ENCODE results near the gene SLC9C2.
"Not testable (repeated sequence)": the region's sequence is repeated elsewhere in the genome, so short reads cannot be mapped to it uniquely, and the experiment has no call there.

Gene SLC9C2

GRCh38 chr1:173573596-173573995 lies 29.3 kb downstream of the SLC9C2 start:
- DNase-seq: no peak

GRCh38 chr1:173572201-173572873 lies 30.5 kb downstream of the SLC9C2 start:
- no peak for DNase-seq

DNA sequence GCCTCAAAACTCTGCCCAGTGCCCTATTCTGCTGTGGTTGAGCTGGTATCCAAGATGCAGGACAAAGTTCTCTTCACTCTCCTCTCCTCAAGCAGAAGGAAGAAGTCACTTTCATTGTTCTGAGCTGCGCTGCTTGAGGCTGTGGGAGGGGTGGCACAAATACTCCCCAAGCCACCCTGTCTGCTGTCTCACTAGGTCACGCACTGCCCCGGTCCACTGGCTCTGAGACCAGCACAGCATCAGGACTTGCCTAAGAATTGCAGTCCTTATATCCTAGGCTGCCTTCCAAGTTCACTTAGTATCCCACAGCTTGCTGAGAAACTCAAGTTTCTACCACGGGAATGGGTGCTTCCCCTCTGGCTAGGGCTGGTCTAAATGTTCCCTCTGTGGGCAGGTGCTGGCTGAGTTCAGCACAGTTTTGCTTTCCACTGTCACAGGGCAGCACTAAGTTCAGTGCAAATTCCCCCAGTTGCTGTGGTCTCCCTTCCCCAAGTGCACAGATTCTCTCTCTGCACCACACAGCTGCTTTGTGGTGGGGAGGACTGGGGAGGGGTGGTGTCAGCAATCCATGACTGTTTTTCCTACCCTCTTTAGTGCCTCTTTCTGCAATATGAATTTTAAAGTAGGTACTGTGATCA lies 32.4 kb downstream of the SLC9C2 start:
- DNase-seq: no peak

GRCh38 chr1:173568483-173568882 lies 34.4 kb downstream of the SLC9C2 start:
- DNase-seq: no peak

DNA sequence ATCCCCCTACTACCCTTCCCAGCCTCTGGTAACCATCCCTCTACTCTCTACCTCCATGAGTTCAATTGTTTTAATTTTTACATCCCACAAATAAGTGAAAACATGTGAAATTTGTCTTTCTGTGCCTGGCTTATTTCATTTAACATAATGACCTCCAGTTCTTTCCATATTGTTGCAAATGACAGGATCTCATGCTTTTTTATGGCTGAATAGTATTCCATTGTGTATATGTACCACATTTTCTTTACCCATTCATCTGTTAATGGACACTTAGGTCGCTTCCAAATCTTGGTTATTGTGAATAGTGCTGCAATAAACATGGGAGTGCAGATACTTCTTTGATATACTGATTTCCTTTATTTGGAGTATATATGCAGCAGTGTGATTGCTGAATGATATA lies 39.0 kb downstream of the SLC9C2 start:
- not testable (repeated sequence) for DNase-seq

- DNase-seq: no peak
These were observed 40.1 kb downstream of the SLC9C2 start for GRCh38 chr1:173562813-173563212.

DNA sequence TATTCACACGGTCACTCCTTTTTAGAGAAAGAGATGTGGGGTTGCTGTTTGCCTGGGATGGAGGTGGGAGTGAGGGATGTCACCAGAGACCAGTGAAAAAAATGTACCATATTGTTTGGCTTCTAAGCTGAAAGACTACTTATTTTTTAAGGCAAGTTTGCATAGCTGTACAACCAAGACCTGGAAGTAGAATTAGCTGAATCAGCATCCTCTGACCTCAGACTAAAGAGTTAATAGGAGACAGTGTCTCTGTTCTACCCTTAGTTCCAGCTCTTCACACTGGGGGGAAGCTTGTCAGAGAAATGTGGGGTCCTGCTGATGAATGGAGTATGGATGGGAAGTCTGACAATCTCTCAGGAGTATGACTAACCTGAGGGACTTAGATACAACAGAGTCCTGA lies 41.6 kb downstream of the SLC9C2 start:
- DNase-seq: no peak

DNA sequence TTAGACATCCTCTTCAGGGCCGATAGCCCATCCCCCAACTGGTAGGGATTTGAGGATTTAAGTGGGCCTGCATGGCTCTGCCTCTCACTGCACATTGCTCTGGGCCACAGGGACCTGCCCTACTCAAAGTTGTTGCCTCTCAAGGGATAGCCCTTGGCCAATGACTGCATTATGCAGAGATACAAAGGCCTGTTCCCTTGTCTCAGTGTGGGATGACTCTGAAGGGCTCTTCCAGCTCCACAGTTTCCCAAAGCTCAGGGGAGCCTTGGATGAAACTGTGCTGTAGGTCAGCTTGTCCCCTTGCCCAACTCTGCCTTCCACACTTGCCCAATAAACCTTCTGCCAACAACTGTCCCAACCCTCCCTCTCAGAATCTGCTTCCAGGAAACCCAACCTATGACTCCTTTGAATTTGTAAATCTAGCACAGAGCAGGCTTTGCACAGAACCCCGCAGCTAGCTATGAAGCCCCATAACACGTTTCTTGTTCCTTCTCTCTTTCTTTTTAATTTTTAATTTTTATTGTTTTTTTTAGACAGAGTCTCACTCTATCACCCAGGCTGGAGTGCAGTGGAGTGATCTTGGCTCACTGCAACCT lies 42.5 kb downstream of the SLC9C2 start:
- no peak for DNase-seq

DNA sequence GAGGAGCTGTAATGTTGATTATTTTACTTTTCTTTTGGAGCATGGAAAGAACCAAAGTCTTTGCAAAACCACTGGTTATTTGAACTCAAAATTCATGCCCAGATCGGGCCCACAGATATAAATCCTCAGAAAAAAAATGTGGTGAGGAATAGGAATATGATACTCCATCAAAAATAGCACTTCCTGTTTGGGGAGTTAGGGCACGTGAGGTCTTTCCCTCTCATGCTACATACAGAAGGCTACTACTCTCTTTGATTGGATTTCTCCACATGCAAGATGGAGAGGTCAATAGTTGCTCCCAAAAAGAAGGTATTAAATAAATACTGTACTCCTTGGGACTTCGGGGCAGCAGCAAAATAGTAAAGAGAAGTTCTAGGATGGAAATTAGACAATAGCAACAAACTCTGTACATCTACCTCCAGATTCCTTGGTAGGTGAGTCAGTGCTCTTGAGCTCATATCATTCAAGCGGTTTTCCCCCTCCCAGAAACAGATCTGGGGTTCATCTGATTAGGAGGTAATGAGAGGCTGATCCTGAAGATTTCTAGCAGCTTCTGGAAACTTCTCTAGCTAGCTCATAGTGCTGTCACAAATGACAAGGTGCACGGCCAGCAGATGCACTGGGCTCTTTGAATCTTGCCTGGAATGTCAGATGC lies 47.1 kb downstream of the SLC9C2 start:
- DNase-seq: no peak

GRCh38 chr1:173554541-173555250 lies 48.2 kb downstream of the SLC9C2 start:
- no peak for DNase-seq

DNA sequence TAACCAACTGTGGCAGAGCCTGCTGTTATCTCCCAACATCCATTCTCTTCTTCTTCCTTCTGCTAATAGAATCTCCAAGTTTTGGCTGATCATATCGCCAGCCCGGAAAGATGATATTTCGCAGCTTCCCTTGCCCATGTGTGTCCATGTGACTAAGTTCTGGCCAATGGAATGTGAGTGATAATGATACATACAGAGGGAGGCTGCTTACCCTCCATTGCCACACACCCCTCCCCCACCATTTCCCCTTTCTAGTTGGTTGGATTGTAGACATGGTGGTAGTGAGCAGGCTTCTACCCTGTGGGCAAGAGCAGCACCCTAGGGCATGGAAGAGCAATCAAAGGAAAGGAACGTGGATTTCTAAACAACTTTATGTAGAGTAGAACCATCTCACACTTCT lies 48.8 kb downstream of the SLC9C2 start:
- DNase-seq: no peak

GRCh38 chr1:173553312-173553711 lies 49.6 kb downstream of the SLC9C2 start:
- no peak for DNase-seq

- no peak for DNase-seq
These were observed 51.2 kb downstream of the SLC9C2 start for GRCh38 chr1:173551699-173552098.

DNA sequence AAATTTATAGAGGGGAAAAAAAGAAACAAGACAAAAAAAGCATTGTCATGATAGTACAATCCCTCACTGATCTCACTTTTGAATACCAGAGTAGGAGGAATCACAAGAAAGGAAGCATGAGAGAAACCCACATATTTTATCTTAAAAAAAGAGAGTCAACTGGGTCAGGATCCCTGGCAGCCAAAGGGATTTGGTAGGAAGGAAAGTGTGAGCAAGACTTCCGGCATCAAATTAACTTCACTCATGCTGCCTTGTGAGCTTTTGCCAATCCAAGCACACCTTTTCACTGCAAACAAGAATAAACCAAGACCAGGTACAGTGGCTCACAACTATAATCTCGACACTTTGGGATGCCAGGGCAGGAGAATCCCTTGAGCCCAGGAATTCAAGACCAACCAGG lies 53.1 kb downstream of the SLC9C2 start:
- no peak for DNase-seq

DNA sequence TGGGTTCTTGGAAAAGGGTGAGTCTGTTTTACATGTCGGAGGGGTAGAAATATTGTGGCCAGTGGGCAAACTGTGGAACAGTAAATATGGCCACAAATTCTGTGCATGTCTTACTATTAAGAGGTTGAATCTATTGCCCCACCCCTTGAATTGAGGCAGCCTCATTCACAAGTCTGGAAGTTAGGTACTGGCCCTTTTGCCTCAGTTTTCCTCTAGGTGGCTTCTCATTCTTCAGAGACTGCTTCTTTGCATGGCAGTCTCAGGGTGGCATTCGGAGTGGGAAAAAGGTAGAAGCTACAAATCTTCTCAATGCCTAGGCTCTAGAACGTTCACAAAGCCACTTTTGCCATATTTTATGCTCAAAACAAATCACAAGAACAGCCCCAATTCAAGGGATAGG lies 57.2 kb downstream of the SLC9C2 start:
- DNase-seq: no peak

DNA sequence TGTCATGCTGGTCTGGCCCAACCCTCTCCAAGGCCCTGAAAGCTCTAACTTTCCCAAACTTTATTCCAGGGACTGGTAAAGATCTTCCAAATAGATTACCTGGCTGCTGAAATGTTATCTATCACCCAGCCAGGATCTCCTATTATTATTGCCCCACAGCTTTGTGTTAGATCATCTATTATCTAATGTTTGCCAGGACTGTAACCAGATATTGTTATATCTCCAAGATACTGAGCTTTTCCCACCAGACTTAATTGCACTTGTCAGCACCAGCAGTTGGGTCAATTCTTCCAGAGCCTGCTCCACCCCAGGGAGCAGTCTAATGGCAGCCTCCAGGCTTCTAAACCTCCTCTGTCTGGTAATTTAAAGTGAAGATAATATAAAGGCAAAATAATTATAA lies 66.6 kb downstream of the SLC9C2 start:
- DNase-seq: no peak

DNA sequence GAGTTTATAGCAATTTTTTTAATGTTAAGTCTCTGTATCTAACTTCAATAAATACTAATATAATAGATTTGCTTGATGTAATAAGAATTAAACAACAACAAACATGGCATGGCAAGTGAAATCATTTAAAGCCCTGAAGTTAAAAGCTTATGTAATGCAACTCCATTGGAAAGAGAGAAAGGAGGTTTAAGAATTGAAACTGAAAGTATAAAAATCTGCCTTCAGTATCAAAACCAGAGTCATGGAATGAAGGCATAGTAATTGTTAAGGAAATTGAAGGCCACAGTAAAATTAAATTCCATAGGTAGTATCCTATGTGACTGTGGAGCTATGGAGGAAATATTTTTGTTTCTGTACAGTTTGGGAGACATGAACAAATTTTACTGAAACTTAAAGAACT lies 70.6 kb downstream of the SLC9C2 start:
- no peak for DNase-seq

DNA sequence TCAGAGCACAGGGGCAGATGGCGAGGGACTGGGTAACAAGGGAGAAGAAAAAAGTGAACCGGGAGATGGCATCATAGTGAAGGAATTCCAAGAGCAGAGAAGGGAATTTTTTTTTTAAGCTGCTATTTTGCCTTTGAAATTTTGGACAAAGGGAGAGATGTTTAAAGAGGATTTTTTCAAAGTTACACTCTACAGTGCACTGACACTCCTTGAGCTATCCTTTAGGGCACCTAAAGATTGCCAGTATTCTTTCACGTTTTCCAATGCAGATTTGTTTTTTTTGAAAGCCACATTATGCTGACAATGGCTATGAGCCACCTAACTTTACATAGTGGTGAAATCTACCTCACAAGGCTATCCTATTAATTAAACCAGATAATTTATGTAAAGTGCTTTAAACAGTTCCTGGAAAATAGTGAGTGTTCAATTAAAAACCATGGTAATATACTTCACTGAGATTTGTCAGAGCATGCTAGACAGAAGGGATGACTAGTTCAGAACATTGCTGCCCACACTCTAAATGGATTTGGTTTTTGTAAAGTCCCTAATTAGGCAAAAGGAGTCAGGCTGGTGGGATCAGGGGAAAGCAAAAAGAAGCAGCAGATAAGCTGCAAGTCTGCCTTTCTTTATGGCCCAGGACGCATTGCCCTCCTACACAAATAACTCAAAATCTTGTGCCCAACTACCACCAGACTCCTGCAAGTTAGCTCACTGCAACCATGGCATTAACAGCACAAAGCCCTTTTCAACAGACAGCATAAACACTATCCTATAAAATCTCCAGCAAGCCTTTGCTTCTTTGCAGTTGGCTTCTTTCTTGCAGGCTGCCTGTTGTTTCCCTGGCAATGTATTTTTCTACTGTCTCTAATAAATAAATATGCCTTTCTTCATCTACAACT lies 71.8 kb downstream of the SLC9C2 start:
- DNase-seq: no peak

DNA sequence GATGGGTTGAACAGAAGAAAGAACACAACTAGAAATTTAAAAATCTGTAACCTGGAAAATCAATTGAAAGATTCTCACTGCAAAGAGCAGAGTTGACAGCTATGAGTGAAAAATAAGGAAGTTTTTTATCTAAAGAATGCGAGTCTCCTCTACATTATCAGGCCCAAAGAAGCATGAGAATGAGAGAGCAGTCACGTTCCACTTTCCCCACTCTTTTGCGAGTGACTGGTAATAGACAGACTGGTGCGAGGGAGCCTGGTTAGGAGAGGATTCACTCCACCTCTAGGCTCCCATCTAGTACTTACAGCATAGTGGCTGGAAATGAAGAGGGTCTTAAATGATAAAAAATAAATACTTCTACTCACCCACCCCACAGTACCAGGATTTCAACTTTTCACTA lies 73.8 kb downstream of the SLC9C2 start:
- DNase-seq: no peak

DNA sequence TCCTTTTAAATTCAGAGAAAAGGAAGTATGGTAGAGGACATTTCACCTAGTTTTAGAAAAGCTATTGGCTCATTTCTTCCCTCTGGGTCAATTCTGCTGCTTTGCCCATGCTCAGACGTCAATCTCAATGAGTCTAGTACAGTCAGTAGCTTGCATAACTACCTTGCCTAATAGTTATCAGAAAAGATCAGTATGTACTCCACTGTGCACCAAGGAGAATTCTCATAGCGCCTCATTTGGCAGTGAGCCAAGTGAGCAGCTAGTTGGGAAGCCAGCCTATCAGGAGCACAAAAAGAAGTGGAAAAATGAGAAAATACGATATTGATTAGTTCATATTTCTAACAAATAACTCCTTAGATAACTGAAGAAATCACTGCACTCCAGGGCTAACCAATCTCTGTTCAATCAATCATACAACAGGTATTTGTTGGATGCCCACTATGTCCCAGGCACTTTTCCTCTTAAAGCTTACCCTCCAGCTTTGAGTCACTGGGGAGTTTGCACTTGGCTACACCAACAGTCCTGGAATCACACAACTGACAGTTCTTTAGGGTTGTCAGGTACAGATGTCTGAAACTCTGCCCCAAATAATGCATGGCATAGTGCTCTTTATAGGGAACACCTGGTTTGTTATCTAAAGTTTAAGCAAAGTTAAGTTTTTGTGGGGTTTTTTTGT lies 75.6 kb downstream of the SLC9C2 start:
- DNase-seq: no peak

GRCh38 chr1:173525926-173526325 lies 76.9 kb downstream of the SLC9C2 start:
- no peak for DNase-seq

DNA sequence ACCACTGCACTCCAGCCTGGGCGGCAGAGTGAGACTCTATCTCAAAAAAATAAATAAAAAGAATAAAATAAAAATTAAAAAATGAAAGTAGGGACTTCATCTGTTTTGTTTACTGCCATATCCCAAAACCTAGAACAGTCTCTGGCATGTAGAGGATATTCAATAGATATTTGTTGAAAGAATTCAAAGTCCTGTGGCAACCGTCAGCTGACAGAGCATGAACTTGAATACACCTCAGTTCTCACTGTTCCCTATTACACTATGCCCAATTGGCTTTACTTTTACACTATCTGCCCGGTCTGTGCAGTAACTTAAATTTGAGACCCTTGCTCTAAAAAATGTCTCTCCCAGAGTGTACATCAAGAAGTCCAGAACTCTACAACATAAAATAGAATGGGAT lies 79.5 kb downstream of the SLC9C2 start:
- DNase-seq: no peak

Data from SIG-M5 (cell line).